Endothelial cell of umbilical vein (primary cell): Measurements from ENCODE around the gene PCGF3. TPM values are rescaled to one million over a fixed set of nuclear protein-coding genes. Genes with fewer than 3 reads are reported as not detected.

Experiments used
- BruUV-seq: library from RNA; stranded (reverse); fragments of 400-500 nt; replicated peaks from 2 replicates; lab custom pipeline; 2021; lab: Mats Ljungman, UMichigan
- CTCF ChIA-PET: fragments of 300-600, 350-600 bp; sonication (Branson Sonifier 250); formaldehyde crosslinking; loops from one replicate; lab custom pipeline; 2021; ENCODE audit warnings: antibody characterized with exemption, inconsistent platforms; lab: Charles Lee
- POLR2A ChIA-PET: fragments of 300-600, 350-600 bp; sonication (Branson Sonifier 250); formaldehyde crosslinking; loops from one replicate; lab custom pipeline; 2021; ENCODE audit warnings: antibody characterized with exemption, inconsistent platforms; lab: Charles Lee
- DNase-seq: peaks from one replicate; pipeline ENCODE4 v3.0.0-alpha.2; 2011; ENCODE audit warnings: low read depth, low spot score
- FAIRE-seq: peaks from 2 replicates; lab custom pipeline; 2011; peaks lifted over from hg19 to GRCh38; lab: Jason Lieb, UNC
- H2AFZ ChIP-seq: 2 replicates; pipeline ENCODE4 v1.6.0; 2012; ENCODE audit warnings: low read depth, low read length, control low read depth, inconsistent platforms
- H3K27ac ChIP-seq: 2 replicates; pipeline ENCODE4 v1.5.1; 2011; ENCODE audit warnings: low read depth, mild to moderate bottlenecking, control low read depth, low read length, moderate library complexity; ENCODE audit not compliant: insufficient read depth
- H3K27me3 ChIP-seq, 2 experiments: 2 replicates each; pipeline versions ENCODE4 v1.6.0 to v1.6.1; 2011; ENCODE audit warnings: low read length in 2 of 2, mixed read lengths in 1 of 2; ENCODE audit not compliant: control insufficient read depth in 2 of 2, insufficient read depth in 2 of 2
- H3K36me3 ChIP-seq, 2 experiments: 2 replicates in 1 of 2; 3 replicates in 1 of 2; pipeline ENCODE4 v1.5.1; 2011; ENCODE audit warnings: low read length in 2 of 2, mild to moderate bottlenecking in 1 of 2, moderate library complexity in 1 of 2; ENCODE audit not compliant: control insufficient read depth in 2 of 2, insufficient read depth in 2 of 2; ENCODE audit errors: extremely low read depth in 1 of 2
- H3K4me1 ChIP-seq: 3 replicates; pipeline ENCODE4 v1.5.1; 2011; ENCODE audit warnings: mild to moderate bottlenecking, low read length; ENCODE audit not compliant: control insufficient read depth, insufficient read depth; ENCODE audit errors: extremely low read depth
- H3K4me2 ChIP-seq: 2 replicates; pipeline ENCODE4 v1.6.1; 2011; ENCODE audit warnings: low read length, control low read depth, mixed read lengths; ENCODE audit not compliant: insufficient read depth
- H3K4me3 ChIP-seq, 3 experiments: fragments of 200-600 bp in 1 of 3; sonication (generic), shearing (Covaris generic) in 1 of 3; replicated peaks in 1 of 3; 2 replicates each; pipeline ENCODE4 v1.5.1; 2011 to 2016; ENCODE audit warnings: control low read depth in 3 of 3, low read length in 3 of 3, mild to moderate bottlenecking in 2 of 3, inconsistent platforms in 1 of 3, low read depth in 1 of 3, moderate library complexity in 1 of 3; ENCODE audit not compliant: insufficient read depth in 1 of 3
- H3K79me2 ChIP-seq: 2 replicates; pipeline ENCODE4 v1.6.0; 2012; ENCODE audit warnings: low read length, inconsistent platforms; ENCODE audit not compliant: control insufficient read depth, insufficient read depth
- H3K9ac ChIP-seq: replicated peaks from 2 replicates; pipeline ENCODE3; 2011; ENCODE audit warnings: low read length, control low read depth; ENCODE audit not compliant: insufficient read depth; ENCODE audit errors: extremely low read depth
- H3K9me1 ChIP-seq: replicated peaks from 3 replicates; pipeline ENCODE4 v1.6.0; 2011; ENCODE audit warnings: mild to moderate bottlenecking, low read length; ENCODE audit not compliant: control insufficient read depth, insufficient read depth; ENCODE audit errors: extremely low read depth
- H3K9me3 ChIP-seq: replicated peaks from 2 replicates; pipeline ENCODE4 v1.5.1; 2012; ENCODE audit warnings: low read length, inconsistent platforms; ENCODE audit not compliant: control insufficient read depth, insufficient read depth
- H4K20me1 ChIP-seq: replicated peaks from 2 replicates; pipeline ENCODE3; 2011; ENCODE audit warnings: mild to moderate bottlenecking, low read length; ENCODE audit not compliant: control insufficient read depth, insufficient read depth; ENCODE audit errors: extremely low read depth
- EZH2 ChIP-seq: IDR thresholded peaks from 2 replicates; pipeline ENCODE4 v1.6.1; 2012; ENCODE audit warnings: borderline replicate concordance, low read depth, mild to moderate bottlenecking, moderate library complexity, low read length, inconsistent platforms; ENCODE audit not compliant: severe bottlenecking
- FOS ChIP-seq: IDR thresholded peaks from 2 replicates; pipeline ENCODE4 v1.6.1; 2011; ENCODE audit warnings: mild to moderate bottlenecking, low read length, moderate library complexity, borderline replicate concordance; ENCODE audit not compliant: insufficient read depth
- GATA2 ChIP-seq: IDR thresholded peaks from 2 replicates; pipeline ENCODE4 v1.7.0; 2011; ENCODE audit warnings: low read depth, mild to moderate bottlenecking, moderate library complexity, mixed read lengths, low read length; ENCODE audit not compliant: insufficient read length, insufficient read depth
- JUN ChIP-seq: IDR thresholded peaks from 2 replicates; pipeline ENCODE4 v1.6.1; 2011; ENCODE audit warnings: borderline replicate concordance, low read depth; ENCODE audit not compliant: insufficient read length, insufficient read depth
- MYC ChIP-seq: IDR thresholded peaks from one replicate; pipeline ENCODE4 v1.6.1; 2011; ENCODE audit warnings: mild to moderate bottlenecking, low read depth, low read length
- POLR2A ChIP-seq: IDR thresholded peaks from 2 replicates; pipeline ENCODE4 v1.6.1; 2012; ENCODE audit warnings: low read depth, mild to moderate bottlenecking, control low read depth, low read length
- dilution Hi-C: fragments of 300-500 bp; cut with MboI; formaldehyde crosslinking; loops from one replicate; pipeline ENCODE4 v1.15.0; 2019; ENCODE audit warnings: low sequenced_read_pairs; ENCODE audit not compliant: extremely low pct_ligation_motif_present
- intact Hi-C: fragments of 100-400 bp; cut with micrococcal nuclease; formaldehyde crosslinking; loops from one replicate; pipeline ENCODE4 v1.10.0; 2022
- polyA plus RNA-seq, 4 experiments: library from polyadenylated mRNA; depleted of rRNA in 3 of 4; stranded (reverse) in 3 of 4; unstranded in 1 of 4; fragments of >200 nt; gene quantifications; 2 replicates each; pipeline versions ENCODE4 v1.2.1 to v1.2.3, GENCODE V29; 2011 to 2012; ENCODE audit warnings: missing spikeins in 1 of 4
- total RNA-seq: library from RNA; stranded (reverse); gene quantifications from 2 replicates; pipeline ENCODE4 v1.2.3, GENCODE V29; 2021
- TF ChIP-seq, protein P1 (sequence below): IDR thresholded peaks from 2 replicates; pipeline ENCODE4 v1.6.1; 2011; ENCODE audit not compliant: insufficient read depth, insufficient read length
- TF ChIP-seq, protein P2 (sequence below), 2 donors: IDR thresholded peaks; 1 replicate in 1 of 2; 2 replicates in 1 of 2; pipeline ENCODE4 v1.5.1; 2011; ENCODE audit warnings: low read length in 2 of 2, mild to moderate bottlenecking in 2 of 2, moderate library complexity in 2 of 2, control low read depth in 1 of 2, inconsistent platforms in 1 of 2, low read depth in 1 of 2; ENCODE audit not compliant: insufficient read depth in 1 of 2; ENCODE audit errors: extremely low read depth in 1 of 2

Gene PCGF3
- total and polyA plus RNA-seq, 2 donors (not counting 3 experiments of a cell fraction or from before 2014, with no cell fraction given), result 70.2 to 91.8 TPM

GRCh38 chr4:787561-787981 is 81.9 kb downstream of the PCGF3 start:
- ChIA-PET CTCF (no interaction called here), POLR2A (interaction anchor here (0.6 to 1.2 kb wide), 2 partner anchors 14 to 613 kb away, joined by 3 to 4 read pairs; no protein-coding TSS in a partner anchor)
- H3K9me3 ChIP-seq, result no peaks in the 10 kb centered on the region
- no peaks in the 10 kb centered on the region for H3K79me2 ChIP-seq
- DNase-seq (no peak), FAIRE-seq (no peak)
- dilution Hi-C loops (no loop called here), intact Hi-C loops (loop anchor here (1.0 kb wide), 1 partner anchor 200 kb away; the partner anchor contains the start of gene IDUA)
- no peaks in the 10 kb centered on the region for H3K9me1 ChIP-seq
- TF ChIP-seq JUN (no peak), MYC (no peak), FOS (no peak), GATA2 (no peak), POLR2A (no peak), EZH2 (no peak)
- TF ChIP-seq, protein P1, sequence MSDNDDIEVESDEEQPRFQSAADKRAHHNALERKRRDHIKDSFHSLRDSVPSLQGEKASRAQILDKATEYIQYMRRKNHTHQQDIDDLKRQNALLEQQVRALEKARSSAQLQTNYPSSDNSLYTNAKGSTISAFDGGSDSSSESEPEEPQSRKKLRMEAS, result no peak
- TF ChIP-seq, protein P2, sequence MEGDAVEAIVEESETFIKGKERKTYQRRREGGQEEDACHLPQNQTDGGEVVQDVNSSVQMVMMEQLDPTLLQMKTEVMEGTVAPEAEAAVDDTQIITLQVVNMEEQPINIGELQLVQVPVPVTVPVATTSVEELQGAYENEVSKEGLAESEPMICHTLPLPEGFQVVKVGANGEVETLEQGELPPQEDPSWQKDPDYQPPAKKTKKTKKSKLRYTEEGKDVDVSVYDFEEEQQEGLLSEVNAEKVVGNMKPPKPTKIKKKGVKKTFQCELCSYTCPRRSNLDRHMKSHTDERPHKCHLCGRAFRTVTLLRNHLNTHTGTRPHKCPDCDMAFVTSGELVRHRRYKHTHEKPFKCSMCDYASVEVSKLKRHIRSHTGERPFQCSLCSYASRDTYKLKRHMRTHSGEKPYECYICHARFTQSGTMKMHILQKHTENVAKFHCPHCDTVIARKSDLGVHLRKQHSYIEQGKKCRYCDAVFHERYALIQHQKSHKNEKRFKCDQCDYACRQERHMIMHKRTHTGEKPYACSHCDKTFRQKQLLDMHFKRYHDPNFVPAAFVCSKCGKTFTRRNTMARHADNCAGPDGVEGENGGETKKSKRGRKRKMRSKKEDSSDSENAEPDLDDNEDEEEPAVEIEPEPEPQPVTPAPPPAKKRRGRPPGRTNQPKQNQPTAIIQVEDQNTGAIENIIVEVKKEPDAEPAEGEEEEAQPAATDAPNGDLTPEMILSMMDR (IDR thresholded peaks at IDR 0.05; ENCODE audit: extremely low read depth in 1 of 2, insufficient read depth in 1 of 2, low read depth in 1 of 2, low read length in 2 of 2), result no peak
- no peaks in the 10 kb centered on the region for H3K36me3 ChIP-seq
- H3K27ac ChIP-seq, result no peak overlapping the region
- H4K20me1 ChIP-seq, result no peaks in the 10 kb centered on the region
- H3K27me3 ChIP-seq, result peaks cover 2 to 4% of the 10 kb centered on the region in 2 experiments
- peaks cover 4% of the 10 kb centered on the region for H3K4me1 ChIP-seq
- no peak overlapping the region for H2AFZ ChIP-seq
- H3K4me3 ChIP-seq, result no peak overlapping the region
- no peak overlapping the region for H3K9ac ChIP-seq
- no TSS peak for BruUV-seq
- no peak overlapping the region for H3K4me2 ChIP-seq
